Activated naive CD4-positive, alpha-beta T cell treated with Interleukin-2 at 50 U/mL for 16 hours (primary cell): ENCODE measurements around the gene TBC1D3B.
"Not testable (repeated sequence)": the region's sequence is repeated elsewhere in the genome, so short reads cannot be mapped to it uniquely, and the experiment has no call there.

ENCODE experiments used
- DNase-seq: peaks from one replicate; pipeline ENCODE4 v3.0.0-alpha.2; 2020

Gene TBC1D3B

GRCh38 chr17:36176536-36176935 lies at the start of gene TBC1D3B:
Gene TBC1D3B (minus strand): TSS chr17:36176636. CDS start chr17:36175050, 1,586 bp downstream.
- not testable (repeated sequence) for DNase-seq

- not testable (repeated sequence) for DNase-seq
Measured at GRCh38 chr17:36222967-36223366, 46.5 kb upstream of the TBC1D3B start.

- DNase-seq = not testable (repeated sequence)
Measured at GRCh38 chr17:36221581-36222100, 45.2 kb upstream of the TBC1D3B start.

- DNase-seq = not testable (repeated sequence)
Measured at GRCh38 chr17:36220737-36221580, 44.5 kb upstream of the TBC1D3B start.

- not testable (repeated sequence) for DNase-seq
Measured at GRCh38 chr17:36219556-36219955, 43.1 kb upstream of the TBC1D3B start.

GRCh38 chr17:36215406-36216308 lies 39.2 kb upstream of the TBC1D3B start:
- DNase-seq = not testable (repeated sequence)

GRCh38 chr17:36214918-36215317 lies 38.5 kb upstream of the TBC1D3B start:
- DNase-seq = no peak

GRCh38 chr17:36213695-36214094 lies 37.3 kb upstream of the TBC1D3B start:
- DNase-seq = no peak

- DNase-seq = no peak
Measured at GRCh38 chr17:36212966-36213365, 36.5 kb upstream of the TBC1D3B start.

GRCh38 chr17:36212272-36212605 lies 35.8 kb upstream of the TBC1D3B start:
- DNase-seq = no peak

GRCh38 chr17:36211484-36212271 lies 35.2 kb upstream of the TBC1D3B start:
- not testable (repeated sequence) for DNase-seq

GRCh38 chr17:36210439-36211211 lies 34.2 kb upstream of the TBC1D3B start, which contains the start of gene CCL4L2:
Gene CCL4L2 (plus strand): TSS chr17:36211063.
- DNase-seq = not testable (repeated sequence)

- DNase-seq = no peak
Measured at GRCh38 chr17:36209575-36209974, 33.1 kb upstream of the TBC1D3B start.

- not testable (repeated sequence) for DNase-seq
Measured at GRCh38 chr17:36207383-36207782, 30.9 kb upstream of the TBC1D3B start.

- not testable (repeated sequence) for DNase-seq
Measured at GRCh38 chr17:36206486-36206821, 30.0 kb upstream of the TBC1D3B start.

- DNase-seq = no peak
Measured at GRCh38 chr17:36205637-36206485, 29.4 kb upstream of the TBC1D3B start.

GRCh38 chr17:36204724-36205500 lies 28.5 kb upstream of the TBC1D3B start:
- no peak for DNase-seq

- no peak for DNase-seq
Measured at GRCh38 chr17:36203335-36203734, 26.9 kb upstream of the TBC1D3B start.

- DNase-seq = not testable (repeated sequence)
Measured at GRCh38 chr17:36201506-36201905, 25.1 kb upstream of the TBC1D3B start.

- not testable (repeated sequence) for DNase-seq
Measured at GRCh38 chr17:36201102-36201501, 24.7 kb upstream of the TBC1D3B start.
